ENCODE results near the gene LCORL.

LCORL gene

GRCh38 chr4:17964576-17964975 is 57.0 kb downstream of the LCORL start:
- no peak for TF ChIP-seq CTCF (IDR thresholded peaks at IDR 0.05; ENCODE audit: control insufficient read depth, extremely low read depth, insufficient read depth)
- H3K4me3 ChIP-seq (ENCODE audit: low read depth, low read length) = no peak overlapping the region
- DNase-seq (ENCODE audit: low read depth) = no peak

GRCh38 chr4:17962171-17962570 is 59.4 kb downstream of the LCORL start:
- no peak for DNase-seq (ENCODE audit: low read depth)
- TF ChIP-seq CTCF (IDR thresholded peaks at IDR 0.05; ENCODE audit: control insufficient read depth, extremely low read depth, insufficient read depth) = no peak
- no peak overlapping the region for H3K4me3 ChIP-seq (ENCODE audit: low read depth, low read length)

GRCh38 chr4:17961249-17961648 is 60.3 kb downstream of the LCORL start:
- DNase-seq (ENCODE audit: low read depth) = no peak
- TF ChIP-seq CTCF (IDR thresholded peaks at IDR 0.05; ENCODE audit: control insufficient read depth, extremely low read depth, insufficient read depth) = no peak
- no peak overlapping the region for H3K4me3 ChIP-seq (ENCODE audit: low read depth, low read length)

- H3K4me3 ChIP-seq (ENCODE audit: low read depth, low read length) = no peak overlapping the region
- no peak for TF ChIP-seq CTCF (IDR thresholded peaks at IDR 0.05; ENCODE audit: control insufficient read depth, extremely low read depth, insufficient read depth)
- DNase-seq (ENCODE audit: low read depth) = no peak
Measured at GRCh38 chr4:17958181-17958580, 63.4 kb downstream of the LCORL start.

- no peak overlapping the region for H3K4me3 ChIP-seq (ENCODE audit: low read depth, low read length)
- no peak for DNase-seq (ENCODE audit: low read depth)
- no peak for TF ChIP-seq CTCF (IDR thresholded peaks at IDR 0.05; ENCODE audit: control insufficient read depth, extremely low read depth, insufficient read depth)
Measured at GRCh38 chr4:17957688-17958087, 63.9 kb downstream of the LCORL start.

- no peak for TF ChIP-seq CTCF (IDR thresholded peaks at IDR 0.05; ENCODE audit: control insufficient read depth, extremely low read depth, insufficient read depth)
- no peak overlapping the region for H3K4me3 ChIP-seq (ENCODE audit: low read depth, low read length)
- DNase-seq (ENCODE audit: low read depth) = no peak
Measured at GRCh38 chr4:17956245-17956644, 65.3 kb downstream of the LCORL start.

- no peak for DNase-seq (ENCODE audit: low read depth)
- H3K4me3 ChIP-seq (ENCODE audit: low read depth, low read length) = no peak overlapping the region
- TF ChIP-seq CTCF (IDR thresholded peaks at IDR 0.05; ENCODE audit: control insufficient read depth, extremely low read depth, insufficient read depth) = no peak
Measured at GRCh38 chr4:17945303-17945702, 76.3 kb downstream of the LCORL start.
